ENCODE results near the gene IGF1R. TPM values are rescaled to one million over a fixed set of nuclear protein-coding genes. Genes with fewer than 3 reads are reported as not detected.

Gene IGF1R
- total RNA-seq, 1 experiment from 2014 or later, result 16.3 TPM

DNA sequence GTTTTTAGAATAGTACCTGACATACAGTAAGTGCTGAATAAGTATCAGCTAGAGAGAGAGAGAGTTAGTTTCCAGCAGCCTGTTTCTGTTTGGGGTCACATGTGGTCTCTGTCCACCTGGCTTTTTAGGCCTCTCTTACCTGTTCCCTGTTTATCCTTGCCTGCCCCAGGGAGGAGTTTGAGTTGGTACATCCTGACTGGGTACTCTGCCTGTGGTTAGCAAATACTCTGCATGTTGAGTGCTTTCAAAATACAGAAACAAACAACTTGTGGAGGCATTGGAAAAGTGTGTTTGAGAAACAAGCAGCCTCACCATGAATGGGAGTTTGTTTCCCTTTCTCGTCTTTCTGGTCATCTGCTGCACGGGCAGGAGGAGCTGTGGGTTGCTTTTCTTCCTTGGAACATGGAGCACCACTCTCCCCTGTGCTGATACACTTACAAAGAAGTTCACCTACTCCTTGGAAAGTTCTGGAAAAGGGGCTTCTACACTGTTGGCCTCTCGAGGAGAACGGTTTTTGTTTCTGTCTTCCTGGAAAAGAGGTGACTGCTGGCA is 193.2 kb downstream of the IGF1R start:
- Histone ChIP-seq H3K4me3 (replicated peaks in 1 of 2; ENCODE audit: low read depth in 1 of 2, low read length in 2 of 2) (no peak overlapping the region), H3K27ac (ENCODE audit: low read depth, low read length) (no peak overlapping the region), H3K4me2 (ENCODE audit: low read length) (no peak overlapping the region), H3K9me3 (ENCODE audit: control insufficient read depth in 1 of 2, insufficient read depth in 1 of 2, low read depth in 1 of 2, low read length in 2 of 2) (no peaks in the 10 kb centered on the region), H3K79me2 (ENCODE audit: insufficient read depth, low read length) (no peaks in the 10 kb centered on the region), H3K27me3 (ENCODE audit: insufficient read depth, low read length) (no peaks in the 10 kb centered on the region), H3K9me2 (ENCODE audit: insufficient read depth) (no peaks in the 10 kb centered on the region), H3K36me3 (ENCODE audit: control insufficient read depth in 1 of 2, insufficient read depth in 2 of 2, low read length in 2 of 2) (no peaks in the 10 kb centered on the region), H3K4me1 (ENCODE audit: control insufficient read depth in 1 of 2, insufficient read depth in 2 of 2, low read length in 2 of 2) (peaks cover 0 to 3% of the 10 kb centered on the region in 2 experiments; a peak in 1 of 4 replicates), H2AFZ (ENCODE audit: low read depth, low read length, poor library complexity, severe bottlenecking) (no peak overlapping the region), H4K20me1 (ENCODE audit: insufficient read depth) (no peaks in the 10 kb centered on the region), H3K9ac (ENCODE audit: low read length) (no peak overlapping the region)
- POLR2A ChIA-PET, result no interaction called here
- BruUV-seq (replicated peaks), result no TSS peak
- DNase-seq (ENCODE audit: low read depth, low spot score), result no peak
- ATAC-seq, result no peak
- CTCF ChIA-PET, result no interaction called here
- RAD21 ChIA-PET (ENCODE audit: low non-redundant PET in 1 of 2, low total read pairs in 2 of 2, uncharacterized antibody in 2 of 2, unreplicated experiment in 2 of 2), result no interaction called here
- TF ChIP-seq ZFX (IDR thresholded peaks at IDR 0.05) (no peak), JUND (IDR thresholded peaks at IDR 0.05) (no peak), TCF7L2 (IDR thresholded peaks at IDR 0.05; ENCODE audit: borderline replicate concordance, extremely low read depth, insufficient read depth, insufficient read length) (no peak), POLR2A (IDR thresholded peaks at IDR 0.05; ENCODE audit: borderline replicate concordance, extremely low read depth, insufficient read depth, insufficient read length) (no peak), POLR2AphosphoS5 (IDR thresholded peaks at IDR 0.05; ENCODE audit: low read depth, low read length) (no peak), SP1 (IDR thresholded peaks at IDR 0.05; ENCODE audit: low read depth) (no peak)
- intact Hi-C loops (cut with micrococcal nuclease), result no loop called here

DNA sequence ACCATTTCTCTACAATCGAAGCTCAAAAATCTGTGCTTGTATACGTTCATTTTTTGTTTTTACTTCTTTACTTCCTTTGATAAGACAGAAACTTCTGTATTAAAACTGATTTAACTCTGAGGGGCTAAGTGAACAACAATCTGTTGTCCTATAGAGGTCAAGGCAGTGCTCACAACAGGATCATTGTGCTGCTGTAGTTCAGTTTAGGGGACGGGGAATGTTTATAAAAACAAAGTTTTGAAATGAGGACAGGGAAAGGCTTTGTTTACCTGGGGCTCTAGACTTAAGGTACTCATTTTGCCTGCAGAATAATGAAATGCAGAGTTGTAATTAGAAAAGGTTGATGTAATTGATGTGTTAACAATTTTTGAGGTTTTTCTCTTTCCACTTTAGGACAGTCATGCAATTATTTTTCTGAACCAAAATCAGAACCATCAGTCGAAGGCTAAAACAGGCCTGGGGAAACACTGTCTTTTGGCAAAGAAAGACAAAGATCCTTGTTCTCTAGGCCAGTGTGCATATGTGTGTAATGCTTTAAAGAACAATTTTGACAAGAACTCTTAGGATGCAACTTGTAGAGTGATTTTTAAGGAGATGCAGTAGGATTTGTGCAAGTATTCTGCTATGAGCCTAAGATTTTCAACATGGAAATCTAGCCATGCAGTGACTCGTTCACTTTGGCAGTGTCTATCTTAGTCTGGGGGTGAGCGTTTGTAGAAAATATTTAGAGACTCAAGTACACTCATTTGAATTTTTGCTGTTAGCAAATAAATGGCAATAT is 194.0 kb downstream of the IGF1R start:
- Histone ChIP-seq H3K27ac (ENCODE audit: low read depth, low read length) (no peak overlapping the region), H3K9ac (ENCODE audit: low read length) (no peak overlapping the region), H3K27me3 (ENCODE audit: insufficient read depth, low read length) (no peaks in the 10 kb centered on the region), H3K9me2 (ENCODE audit: insufficient read depth) (no peaks in the 10 kb centered on the region), H3K36me3 (ENCODE audit: control insufficient read depth in 1 of 2, insufficient read depth in 2 of 2, low read length in 2 of 2) (no peaks in the 10 kb centered on the region), H3K9me3 (ENCODE audit: control insufficient read depth in 1 of 2, insufficient read depth in 1 of 2, low read depth in 1 of 2, low read length in 2 of 2) (no peaks in the 10 kb centered on the region), H3K4me1 (ENCODE audit: control insufficient read depth in 1 of 2, insufficient read depth in 2 of 2, low read length in 2 of 2) (peaks cover 0 to 3% of the 10 kb centered on the region in 2 experiments; a peak in 1 of 4 replicates), H4K20me1 (ENCODE audit: insufficient read depth) (no peaks in the 10 kb centered on the region), H3K79me2 (ENCODE audit: insufficient read depth, low read length) (no peaks in the 10 kb centered on the region), H3K4me2 (ENCODE audit: low read length) (no peak overlapping the region), H2AFZ (ENCODE audit: low read depth, low read length, poor library complexity, severe bottlenecking) (no peak overlapping the region), H3K4me3 (replicated peaks in 1 of 2; ENCODE audit: low read depth in 1 of 2, low read length in 2 of 2) (no peak overlapping the region)
- RAD21 ChIA-PET (ENCODE audit: low non-redundant PET in 1 of 2, low total read pairs in 2 of 2, uncharacterized antibody in 2 of 2, unreplicated experiment in 2 of 2), result no interaction called here
- TF ChIP-seq TCF7L2 (IDR thresholded peaks at IDR 0.05; ENCODE audit: borderline replicate concordance, extremely low read depth, insufficient read depth, insufficient read length) (no peak), JUND (IDR thresholded peaks at IDR 0.05) (no peak), ZFX (IDR thresholded peaks at IDR 0.05) (no peak), SIN3A (IDR thresholded peaks at IDR 0.05; ENCODE audit: low read depth) (no peak), YY1 (IDR thresholded peaks at IDR 0.05; ENCODE audit: extremely low read depth, insufficient replicate concordance, low read depth, low read length) (no peak), EZH2phosphoT487 (IDR thresholded peaks at IDR 0.05; ENCODE audit: borderline replicate concordance) (no peak), CBX3 (IDR thresholded peaks at IDR 0.05; ENCODE audit: low read depth) (no peak), ELF1 (IDR thresholded peaks at IDR 0.05; ENCODE audit: borderline replicate concordance, low read depth) (no peak), ZBTB33 (IDR thresholded peaks at IDR 0.05; ENCODE audit: extremely low read depth, insufficient replicate concordance, low read length) (no peak), SRF (IDR thresholded peaks at IDR 0.05; ENCODE audit: low read depth) (no peak), POLR2A (IDR thresholded peaks at IDR 0.05; ENCODE audit: borderline replicate concordance, extremely low read depth, insufficient read depth, insufficient read length) (no peak), RAD21 (IDR thresholded peaks at IDR 0.05; ENCODE audit: low read depth) (no peak), SP1 (IDR thresholded peaks at IDR 0.05; ENCODE audit: low read depth) (no peak)
- TF ChIP-seq, protein P1, sequence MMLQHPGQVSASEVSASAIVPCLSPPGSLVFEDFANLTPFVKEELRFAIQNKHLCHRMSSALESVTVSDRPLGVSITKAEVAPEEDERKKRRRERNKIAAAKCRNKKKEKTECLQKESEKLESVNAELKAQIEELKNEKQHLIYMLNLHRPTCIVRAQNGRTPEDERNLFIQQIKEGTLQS (IDR thresholded peaks at IDR 0.05), result no peak
- TF ChIP-seq, protein P2, sequence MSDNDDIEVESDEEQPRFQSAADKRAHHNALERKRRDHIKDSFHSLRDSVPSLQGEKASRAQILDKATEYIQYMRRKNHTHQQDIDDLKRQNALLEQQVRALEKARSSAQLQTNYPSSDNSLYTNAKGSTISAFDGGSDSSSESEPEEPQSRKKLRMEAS (IDR thresholded peaks at IDR 0.05), result no peak
- POLR2A ChIA-PET, result no interaction called here
- no TSS peak for BruUV-seq (replicated peaks)
- DNase-seq (ENCODE audit: low read depth, low spot score), result no peak
- intact Hi-C loops (cut with micrococcal nuclease), result no loop called here
- CTCF ChIA-PET, result no interaction called here
- no peak for ATAC-seq
